GM12891 (cell line): ENCODE results near the gene MYO1D.

Experiments used
- PAX5 ChIP-seq: IDR thresholded peaks from 2 replicates; pipeline ENCODE4 v1.6.1; 2011; ENCODE audit warnings: low read length, moderate library complexity, mild to moderate bottlenecking; ENCODE audit not compliant: insufficient read depth, severe bottlenecking
- POLR2A ChIP-seq: IDR thresholded peaks from 2 replicates; pipeline ENCODE4 v1.6.1; 2011; ENCODE audit warnings: low read depth, low read length, control low read depth
- POLR2AphosphoS5 ChIP-seq: IDR thresholded peaks from 2 replicates; pipeline ENCODE4 v1.6.1; 2011; ENCODE audit warnings: low read depth, low read length, control low read depth
- POU2F2 ChIP-seq: IDR thresholded peaks from 2 replicates; pipeline ENCODE4 v1.6.1; 2011; ENCODE audit warnings: low read depth, mild to moderate bottlenecking, control low read depth, low read length, moderate library complexity
- SPI1 ChIP-seq: IDR thresholded peaks from 2 replicates; pipeline ENCODE4 v1.6.1; 2011; ENCODE audit warnings: low read depth, low read length, control low read depth
- TAF1 ChIP-seq: IDR thresholded peaks from 2 replicates; pipeline ENCODE4 v1.6.1; 2011; ENCODE audit warnings: low read depth, low read length, control low read depth

DNA sequence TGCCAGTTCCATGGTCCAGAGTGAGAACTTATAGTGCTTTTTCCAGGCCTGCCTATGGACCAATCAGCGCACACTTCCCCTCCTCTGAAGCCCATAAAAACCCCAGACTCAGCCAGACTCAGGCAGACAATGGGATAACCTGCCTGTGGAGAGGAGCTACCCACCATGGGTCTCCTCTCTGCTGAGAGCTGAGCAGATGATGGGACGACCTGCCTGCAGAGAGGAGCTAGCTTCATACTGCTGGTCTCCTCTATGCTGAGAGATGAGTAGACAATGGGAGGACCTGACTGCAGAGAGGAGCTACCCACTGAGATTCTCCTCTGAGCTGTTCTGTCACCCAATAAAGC, 144.7 kb downstream of the MYO1D start:
- TF ChIP-seq SPI1 (no peak), POLR2A (no peak), TAF1 (no peak), POLR2AphosphoS5 (no peak), PAX5 (no peak), POU2F2 (no peak)
